GM11168 (cell line): Measurements from ENCODE around the gene TXNL4B.

Experiments
- in situ Hi-C: fragments of 300-500 bp; cut with MboI; formaldehyde crosslinking; loops from one replicate; pipeline ENCODE4 v1.12.0; 2022; ENCODE audit warnings: low sequenced_read_pairs; ENCODE audit not compliant: unreplicated experiment

Gene TXNL4B

DNA sequence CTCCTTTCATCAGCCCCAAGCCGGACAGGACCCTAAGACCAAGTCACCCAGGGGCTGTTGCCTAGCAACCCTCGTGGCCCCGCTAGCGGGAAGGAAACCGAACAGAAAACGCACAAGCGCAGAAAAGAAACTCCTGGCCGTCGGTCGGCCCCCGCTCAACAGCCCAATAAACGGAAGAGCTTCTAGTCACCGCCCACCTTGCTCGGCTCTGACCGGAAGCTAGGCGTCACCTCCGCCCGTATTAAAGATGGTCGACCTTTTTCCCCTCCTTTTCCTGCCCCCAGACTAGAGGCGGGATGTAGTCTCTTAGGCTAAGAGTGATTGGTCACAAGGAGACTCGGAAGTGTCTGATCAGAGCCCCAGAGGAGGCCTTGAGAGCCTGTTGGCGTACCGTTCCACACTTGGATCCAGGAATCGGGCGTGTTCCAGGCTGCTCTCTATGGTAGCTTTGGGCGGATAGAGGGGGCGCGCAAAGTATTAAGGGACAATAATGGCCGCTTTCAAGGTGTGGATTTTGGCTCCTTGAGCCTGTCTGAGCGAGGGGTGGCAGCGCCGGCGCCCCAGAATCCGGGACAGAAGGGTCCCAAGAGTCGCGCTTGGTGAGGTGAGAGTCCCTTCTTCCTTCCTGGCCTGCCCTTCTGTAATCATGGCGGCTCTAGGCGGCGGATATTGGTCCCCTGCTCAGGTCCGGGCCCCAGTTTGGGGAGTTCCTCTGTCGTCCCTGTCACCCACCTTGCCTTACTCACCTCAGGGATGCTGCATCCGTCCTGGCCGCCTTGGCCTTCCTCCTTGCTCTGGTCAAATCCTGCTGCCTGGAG is at the start of gene TXNL4B, which contains the start of gene DHX38:
TXNL4B (minus strand) TSS at position 173 of the 818 bp plus-strand sequence. CDS start 2,871 bp downstream, outside the sequence.
DHX38 (plus strand) TSS at position 400 of the 818 bp plus-strand sequence. CDS start 2,311 bp downstream, outside the sequence.
- in situ Hi-C loops = no loop called here

DNA sequence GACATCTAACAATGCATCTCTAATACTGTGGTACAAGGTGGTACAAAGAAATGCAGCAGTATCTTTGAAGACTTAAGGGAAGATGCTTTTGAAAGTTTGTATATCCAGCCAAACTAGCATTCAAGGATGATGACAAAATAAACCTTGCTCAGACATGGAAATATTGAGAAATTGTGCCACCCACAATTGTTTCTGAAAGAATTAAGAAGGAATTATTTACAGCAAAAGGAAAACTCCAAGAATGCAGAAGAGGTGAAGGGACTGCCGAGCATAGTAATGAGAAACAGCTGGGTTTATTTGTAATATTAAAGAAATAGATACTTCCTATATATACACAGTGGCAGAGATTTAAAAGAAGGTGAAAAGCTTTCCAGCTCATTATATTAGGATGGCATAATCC is 49.1 kb upstream of the TXNL4B start:
- in situ Hi-C loops = loop anchor here (25.0 kb wide), 1 partner anchor 1045 kb away; no protein-coding TSS in a partner anchor

DNA sequence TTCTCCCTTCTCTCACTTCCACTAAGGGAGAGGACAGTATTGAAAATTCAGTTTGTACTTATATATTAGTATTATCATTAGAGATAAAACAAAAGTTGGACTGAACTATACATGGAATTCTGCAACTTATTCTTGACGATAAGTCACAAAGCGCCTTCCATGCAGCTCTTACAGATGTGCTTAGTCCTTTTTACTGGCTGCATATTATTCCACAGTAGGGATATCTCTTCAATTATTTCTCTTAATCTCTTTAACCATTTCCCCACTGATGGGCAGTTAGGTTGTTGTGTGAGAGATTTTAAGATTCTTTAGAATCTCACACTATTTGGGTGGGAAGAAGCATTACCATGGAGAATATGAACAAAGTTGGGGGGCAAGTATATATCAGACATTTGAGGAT is 46.5 kb upstream of the TXNL4B start:
- in situ Hi-C loops = loop anchor here (25.0 kb wide), 1 partner anchor 1047 kb away; no protein-coding TSS in a partner anchor

DNA sequence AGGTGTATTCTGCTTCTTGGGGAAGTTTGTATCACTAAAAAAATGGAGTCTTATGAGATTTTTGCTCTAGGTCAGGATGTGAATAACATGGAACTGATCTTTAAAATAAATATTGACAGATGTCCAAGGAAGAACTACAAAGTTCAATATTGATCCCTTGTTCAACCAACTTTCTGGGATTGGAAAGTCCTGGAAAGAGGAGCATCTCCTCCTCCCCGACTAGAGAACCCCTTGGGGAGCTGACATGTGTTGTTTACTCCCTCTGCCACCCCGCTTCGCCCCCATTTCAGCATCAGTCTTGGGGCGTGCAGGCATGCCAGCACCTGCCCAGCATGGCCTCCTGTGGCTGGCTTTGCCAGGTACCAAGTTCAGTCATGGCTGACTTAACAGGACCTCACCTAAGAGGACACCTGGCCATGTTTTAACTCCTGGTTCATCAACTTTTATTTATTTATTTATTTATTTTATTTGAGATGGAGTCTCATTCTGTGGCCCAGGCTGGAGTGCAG is 44.7 kb upstream of the TXNL4B start:
- in situ Hi-C loops = loop anchor here (25.0 kb wide), 1 partner anchor 1049 kb away; no protein-coding TSS in a partner anchor

DNA sequence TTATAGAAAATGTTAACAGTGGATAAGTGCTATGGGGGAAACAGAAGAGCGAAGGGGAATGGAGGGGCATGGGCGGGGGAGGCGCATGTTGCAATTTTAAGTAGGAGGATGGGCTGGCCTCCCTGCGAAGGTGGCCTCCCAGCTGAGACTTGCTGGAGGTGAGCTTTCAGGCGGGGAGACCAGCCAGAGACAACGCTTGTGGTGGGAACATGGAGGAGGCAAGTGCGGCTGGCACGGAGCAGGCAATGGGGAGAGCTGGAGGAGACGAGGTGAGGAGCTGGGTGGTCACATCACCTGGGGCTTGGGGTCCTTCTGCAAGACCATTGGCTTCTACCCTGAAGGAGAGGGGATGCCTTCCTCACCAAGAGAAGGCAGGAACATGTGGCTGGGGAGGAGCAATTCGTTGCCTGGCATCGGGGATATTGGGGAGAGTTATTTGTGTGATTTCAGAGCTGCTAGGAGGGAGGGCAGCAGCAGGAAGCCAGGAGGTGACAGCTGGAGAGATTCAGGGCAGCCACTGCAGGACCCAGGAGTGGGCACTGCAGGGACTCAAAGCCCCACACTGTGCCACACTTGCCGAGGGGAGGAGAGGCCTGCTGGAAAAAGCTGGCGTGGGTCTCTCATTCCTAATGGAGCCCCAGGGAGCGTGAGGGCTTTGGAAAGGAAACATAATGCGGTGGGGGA is 44.1 kb upstream of the TXNL4B start:
- in situ Hi-C loops = loop anchor here (25.0 kb wide), 1 partner anchor 1050 kb away; no protein-coding TSS in a partner anchor

DNA sequence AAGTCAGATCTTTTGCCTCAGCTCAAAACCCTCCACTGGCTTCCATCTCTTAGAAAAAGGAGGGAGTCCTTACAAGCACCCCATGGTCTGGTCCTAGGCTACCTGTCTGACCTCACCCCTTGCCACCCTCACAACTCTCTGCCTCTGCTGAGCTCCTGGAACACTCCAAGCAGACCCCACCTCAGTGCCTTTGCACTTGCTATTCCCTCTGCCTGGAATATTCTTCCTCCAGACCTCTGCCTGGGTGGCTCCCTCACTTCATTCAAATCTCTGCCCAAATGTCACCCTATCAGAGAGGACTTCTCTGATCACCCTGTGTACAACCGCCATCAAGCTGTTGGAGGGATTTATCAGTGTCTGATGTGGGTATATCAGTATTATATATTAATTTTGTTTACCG is 41.1 kb upstream of the TXNL4B start:
- in situ Hi-C loops = loop anchor here (25.0 kb wide), 1 partner anchor 1053 kb away; no protein-coding TSS in a partner anchor

DNA sequence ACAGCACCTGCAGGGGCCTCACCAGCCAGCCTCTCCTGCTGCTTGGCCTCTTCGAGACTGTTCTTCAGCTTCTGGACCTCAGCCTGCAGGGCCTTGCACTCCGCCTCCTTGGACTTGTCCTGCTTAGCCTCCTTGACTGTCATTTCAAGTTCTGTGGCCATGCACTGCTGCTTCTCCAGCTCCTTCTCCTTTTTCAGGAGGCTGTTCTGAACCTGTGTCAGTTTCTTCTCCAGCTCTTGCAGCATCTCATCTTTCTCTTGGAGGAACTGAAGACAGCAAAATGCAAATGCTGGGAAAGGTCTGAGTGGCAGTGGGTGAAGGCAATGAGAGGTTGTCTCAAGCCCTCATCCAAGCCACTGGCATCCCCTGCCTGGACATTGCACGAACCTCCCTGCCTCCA is 39.3 kb upstream of the TXNL4B start:
- in situ Hi-C loops = loop anchor here (25.0 kb wide), 1 partner anchor 1055 kb away; no protein-coding TSS in a partner anchor

DNA sequence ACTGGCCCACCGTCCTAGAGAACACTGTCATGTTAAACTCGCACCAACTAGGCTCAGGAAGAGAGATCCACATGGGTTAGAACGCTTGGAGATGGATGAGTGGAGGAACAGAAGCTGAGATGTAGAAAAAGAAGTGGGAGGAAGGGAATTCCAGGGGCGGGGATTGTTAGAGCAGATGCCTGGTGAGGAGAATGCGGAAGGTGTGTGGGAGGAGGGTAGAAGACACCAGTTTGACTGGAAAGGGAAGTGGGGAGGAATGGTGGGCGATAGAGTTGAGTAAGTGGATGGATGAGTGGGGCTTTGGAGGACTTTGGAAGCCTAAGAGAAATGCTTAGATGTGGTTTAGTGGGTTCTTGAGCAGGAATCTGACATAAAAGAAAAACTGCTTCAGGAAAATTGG is 37.6 kb upstream of the TXNL4B start:
- in situ Hi-C loops = loop anchor here (25.0 kb wide), 1 partner anchor 1056 kb away; no protein-coding TSS in a partner anchor

DNA sequence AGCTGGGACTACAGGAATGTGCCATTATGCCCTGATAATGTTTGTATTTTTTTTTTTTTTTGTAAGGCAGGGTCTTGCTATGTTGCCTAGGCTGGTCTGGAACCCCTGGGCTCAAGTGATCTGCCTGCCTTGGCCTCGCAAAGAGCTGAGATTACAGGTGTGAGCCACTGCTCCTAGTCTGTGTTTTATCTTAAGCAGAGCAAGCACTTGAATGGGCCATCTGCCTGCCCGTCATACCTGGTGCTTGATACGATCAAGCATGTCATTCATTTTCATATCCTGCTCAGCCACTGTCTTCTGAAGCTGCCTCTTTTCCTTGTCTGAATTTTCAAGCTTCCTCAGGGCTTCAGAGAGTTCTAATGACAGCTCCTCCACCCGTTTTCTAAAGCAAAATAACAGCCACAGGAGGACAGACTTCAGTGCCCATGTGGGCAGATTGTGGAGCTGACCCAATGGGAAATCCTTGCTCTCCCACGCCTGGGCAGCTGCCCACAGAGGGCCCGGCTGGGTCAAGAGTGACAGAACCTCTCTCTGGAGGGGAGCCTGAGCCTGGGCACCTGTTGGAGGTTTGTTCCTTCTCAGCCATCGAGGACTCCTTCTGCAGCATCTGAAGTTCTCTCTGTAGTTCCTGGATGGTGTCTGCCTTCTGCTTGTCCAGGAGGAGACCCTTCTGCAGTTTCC is 36.7 kb upstream of the TXNL4B start:
- in situ Hi-C loops = loop anchor here (10.0 to 25.0 kb wide), 2 partner anchors 345 to 1057 kb away; no protein-coding TSS in a partner anchor

DNA sequence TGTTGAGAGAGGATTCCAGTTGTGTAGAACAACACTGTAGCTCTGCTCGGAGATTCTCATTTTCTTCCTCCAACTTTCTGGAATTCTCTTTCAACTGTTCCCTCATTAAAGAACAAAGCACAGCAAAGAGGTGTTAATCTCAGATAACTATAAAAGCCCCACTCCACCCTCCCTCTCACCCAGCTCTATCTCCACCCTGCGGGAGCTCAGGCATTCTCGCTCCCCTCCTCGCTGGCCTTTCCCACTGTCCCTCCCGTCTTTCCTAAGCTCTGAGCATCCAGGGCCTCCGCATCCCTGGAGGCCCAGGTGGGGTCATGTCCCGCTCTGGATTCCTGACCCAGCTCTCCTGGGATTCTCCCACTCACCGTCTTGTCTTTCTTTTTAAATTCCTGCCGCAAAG is 35.3 kb upstream of the TXNL4B start:
- in situ Hi-C loops = loop anchor here (10.0 to 25.0 kb wide), 2 partner anchors 346 to 1059 kb away; no protein-coding TSS in a partner anchor

DNA sequence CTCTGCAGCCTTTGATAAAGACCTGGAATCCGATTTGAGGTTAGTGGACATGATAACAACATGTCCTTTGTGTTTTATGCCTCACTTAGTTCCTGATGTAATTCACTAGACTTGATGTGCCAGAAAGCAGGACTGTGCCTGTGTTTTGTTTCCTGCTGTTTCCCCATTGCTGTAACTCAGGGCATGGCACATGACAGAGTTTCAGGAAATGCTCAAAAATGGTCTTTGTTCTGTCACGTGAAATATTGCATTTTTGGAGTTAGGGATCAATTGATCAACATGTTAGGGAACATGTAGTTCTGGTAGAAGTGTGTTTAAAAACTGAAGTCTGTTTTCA is 33.0 kb upstream of the TXNL4B start:
- in situ Hi-C loops = loop anchor here (10.0 to 25.0 kb wide), 2 partner anchors 348 to 1061 kb away; no protein-coding TSS in a partner anchor

DNA sequence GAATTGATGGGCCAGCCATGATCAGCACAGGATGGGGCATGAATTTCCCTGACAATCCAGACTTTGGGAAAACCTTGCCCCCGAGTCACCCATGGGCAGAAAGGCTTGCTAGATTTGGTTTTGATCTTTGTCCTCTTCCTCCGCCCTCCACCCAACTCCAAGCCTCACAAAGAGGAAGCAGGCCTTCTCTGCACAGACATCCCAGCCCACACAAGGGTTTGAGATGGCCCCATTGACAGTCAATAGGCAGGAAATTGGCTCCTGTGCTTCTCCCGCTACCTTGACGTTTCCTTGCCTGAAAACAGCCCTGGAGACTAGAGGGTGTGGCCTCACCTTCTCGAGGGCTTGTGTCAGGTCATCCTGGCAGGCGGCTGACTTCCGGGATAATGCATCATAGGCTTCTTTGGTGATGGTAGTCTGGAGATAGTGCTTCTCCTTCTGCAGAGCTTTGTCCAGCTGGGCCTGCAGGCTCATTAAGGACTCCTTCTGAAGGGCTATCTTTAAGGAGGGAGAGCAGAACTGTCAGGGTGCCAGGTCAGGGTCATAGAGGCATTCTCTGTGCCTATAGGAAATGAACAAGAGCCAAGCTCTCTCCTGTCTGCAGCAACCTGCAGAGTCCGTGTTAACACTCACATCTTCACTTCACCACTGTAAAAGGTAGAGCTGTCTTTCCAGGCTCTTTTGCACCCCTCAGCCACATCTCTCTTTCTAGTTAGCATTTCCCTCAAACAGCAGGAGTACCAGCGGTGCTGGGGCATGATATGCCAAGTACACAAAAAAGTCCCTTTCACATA is 32.4 kb upstream of the TXNL4B start:
- in situ Hi-C loops = loop anchor here (10.0 to 25.0 kb wide), 2 partner anchors 349 to 1061 kb away; no protein-coding TSS in a partner anchor

DNA sequence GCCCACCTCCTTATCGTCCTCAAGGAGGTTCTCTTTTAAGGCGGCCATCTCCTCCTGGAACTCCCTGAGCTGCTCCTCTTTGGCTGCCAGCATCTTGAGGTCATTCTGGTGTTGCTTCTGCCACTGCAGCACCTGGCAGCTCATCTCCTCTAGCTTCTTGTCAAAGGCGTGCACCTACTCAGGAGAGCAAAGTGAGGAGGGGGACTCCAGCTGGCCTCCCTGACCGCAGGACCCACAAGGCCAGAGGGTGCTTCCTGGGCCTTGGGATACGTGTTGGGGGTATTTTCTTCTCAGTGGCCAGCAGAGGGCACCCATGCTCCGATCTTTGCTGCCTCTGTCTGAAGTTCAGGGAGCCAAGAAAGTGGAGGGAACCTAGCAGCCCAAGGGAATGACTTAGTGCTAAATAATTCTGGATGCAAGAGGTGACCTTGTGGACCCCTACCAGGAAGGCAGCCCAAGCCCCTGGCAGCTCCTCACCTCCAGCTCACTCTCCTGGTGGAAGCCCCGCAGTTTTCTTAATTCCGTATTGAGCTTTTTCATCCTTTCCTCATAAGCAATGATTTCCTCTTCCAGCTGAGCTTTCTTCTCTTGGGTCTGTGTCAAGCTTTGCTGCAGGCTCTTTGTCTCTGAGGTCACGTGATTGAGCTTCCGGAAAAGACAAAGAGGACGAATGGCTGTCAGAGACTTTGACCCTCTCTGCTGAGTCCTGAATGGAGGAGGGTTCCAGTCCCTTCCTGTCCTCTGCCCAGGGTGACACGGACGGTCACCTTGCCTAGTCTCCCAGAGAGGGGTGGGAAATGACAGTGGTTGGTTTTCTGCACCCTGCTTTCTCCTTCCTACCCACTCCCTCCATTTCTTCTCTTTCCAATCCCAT is 31.6 kb upstream of the TXNL4B start:
- in situ Hi-C loops = loop anchor here (10.0 to 25.0 kb wide), 2 partner anchors 350 to 1062 kb away; no protein-coding TSS in a partner anchor

DNA sequence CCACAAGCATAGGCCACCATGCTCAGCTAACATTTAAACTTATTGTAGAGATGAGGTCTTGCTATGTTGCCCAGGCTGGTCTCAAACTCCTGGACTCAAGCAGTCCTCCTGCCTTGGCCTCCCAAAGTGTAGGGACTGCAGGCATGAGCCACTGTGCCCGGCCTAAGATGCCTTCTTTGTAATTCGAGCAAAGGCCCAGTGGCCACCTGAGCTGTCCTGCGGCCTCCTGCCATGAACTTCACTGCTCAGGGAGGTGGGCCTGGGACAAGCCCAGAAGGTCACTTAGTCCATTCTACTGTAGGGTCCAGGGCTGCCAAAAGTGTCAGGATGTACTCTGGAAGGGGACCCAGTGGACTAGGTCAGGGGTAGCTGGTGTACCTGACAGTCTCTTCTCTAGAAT is 30.7 kb upstream of the TXNL4B start:
- in situ Hi-C loops = loop anchor here (10.0 kb wide), 1 partner anchor 351 kb away; no protein-coding TSS in a partner anchor

DNA sequence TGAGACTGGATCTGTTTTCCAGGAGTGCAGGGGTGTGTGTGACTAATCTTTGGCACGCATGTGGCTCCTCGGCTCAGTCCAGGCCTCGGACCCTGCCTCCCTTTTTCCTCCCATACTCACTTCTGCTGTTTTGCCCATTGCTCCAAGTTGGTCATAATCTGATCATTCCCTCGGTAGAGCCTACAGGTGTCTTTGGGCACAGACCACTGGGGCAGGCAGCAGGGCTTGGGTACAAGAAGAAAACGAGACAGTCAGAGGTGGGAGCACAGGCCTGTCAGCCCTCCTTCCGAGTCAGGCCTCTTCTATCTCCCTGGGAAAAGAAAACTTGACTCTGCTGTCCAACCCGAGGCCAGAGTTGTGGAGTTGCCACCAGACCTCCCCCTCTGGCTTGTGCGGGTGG is 30.0 kb upstream of the TXNL4B start:
- in situ Hi-C loops = loop anchor here (10.0 kb wide), 1 partner anchor 351 kb away; no protein-coding TSS in a partner anchor

DNA sequence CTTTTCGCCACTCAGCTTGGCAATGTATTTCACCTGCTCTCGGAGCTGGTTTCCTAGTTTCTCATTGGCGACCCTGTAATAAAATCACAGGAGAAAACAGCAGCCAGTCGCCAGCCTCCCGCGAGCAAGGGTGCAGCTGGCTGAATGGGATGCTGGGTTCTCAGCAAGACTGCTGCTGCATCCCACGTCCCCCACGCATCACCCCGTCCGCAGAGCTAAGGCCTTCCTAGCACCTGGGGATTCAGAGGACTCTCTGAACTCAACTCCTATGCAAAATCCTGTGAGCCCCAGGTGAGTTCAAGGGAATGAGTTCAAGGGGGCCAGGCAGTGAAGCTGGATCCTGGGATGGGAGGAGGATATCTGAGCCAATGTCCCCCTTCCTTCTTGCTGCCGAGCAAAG is 29.5 kb upstream of the TXNL4B start:
- in situ Hi-C loops = loop anchor here (10.0 kb wide), 1 partner anchor 352 kb away; no protein-coding TSS in a partner anchor

DNA sequence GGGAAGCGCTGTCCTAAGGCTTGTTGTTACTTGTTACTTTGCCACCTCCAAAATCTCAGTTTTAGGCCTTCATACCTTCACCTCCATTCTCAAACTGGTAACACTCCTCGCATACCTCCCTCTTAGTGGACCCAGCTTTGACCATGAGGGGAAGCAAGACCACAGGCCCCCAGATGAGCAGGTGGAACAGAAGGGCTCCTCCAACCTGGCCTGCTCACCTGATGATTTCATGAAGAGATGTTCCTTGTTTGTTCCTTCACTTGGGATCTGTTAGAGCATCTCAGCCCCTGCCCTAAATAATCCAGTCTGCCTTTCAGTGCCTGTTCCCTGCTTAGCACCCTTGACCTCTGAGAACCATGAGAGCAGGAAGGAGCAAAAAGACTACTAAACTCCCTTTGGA is 28.9 kb upstream of the TXNL4B start:
- in situ Hi-C loops = loop anchor here (10.0 kb wide), 1 partner anchor 352 kb away; no protein-coding TSS in a partner anchor

DNA sequence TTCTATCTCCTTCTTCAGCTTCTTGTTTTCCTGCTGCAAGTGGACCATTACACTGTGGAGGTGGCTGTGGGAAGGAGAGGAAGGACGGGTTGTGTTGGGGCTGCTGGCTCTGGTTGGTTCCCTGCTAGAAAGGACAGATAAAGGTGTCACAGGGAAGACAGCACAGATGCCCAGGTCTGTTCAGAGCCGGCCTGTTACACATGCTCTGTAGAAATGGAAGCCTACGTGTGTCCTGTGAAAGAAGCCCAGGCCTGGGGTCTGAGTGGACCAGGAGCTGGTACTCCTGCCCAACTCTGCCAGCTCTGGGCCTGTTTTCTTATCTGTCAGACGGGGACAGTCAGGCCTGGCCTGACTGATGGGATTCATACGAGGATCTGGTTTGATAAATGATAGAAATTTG is 26.6 kb upstream of the TXNL4B start:
- in situ Hi-C loops = loop anchor here (10.0 kb wide), 1 partner anchor 355 kb away; no protein-coding TSS in a partner anchor
